Left lung (tissue), 10 donors: ENCODE measurements around the gene C1orf198. TPM values are rescaled to one million over a fixed set of nuclear protein-coding genes. Genes with fewer than 3 reads are reported as not detected.
A peak's percentile ranks its signal among the peaks of the same experiment; 100 is the strongest.

Experiments used
- ATAC-seq: fragments of 200-7000 bp; cut with Tn5 transposase; one replicate; pipeline ENCODE4 v1.9.1; 2020; ENCODE audit warnings: moderate library complexity
- DNase-seq, 4 donors: peaks; one replicate each; pipeline ENCODE4 v3.0.0-alpha.2; 2013 to 2020
- H3K27ac ChIP-seq, 2 donors: fragments of 200-600 bp; sonication (generic) in 1 of 2; one replicate each; pipeline versions ENCODE4 v1.5.0 to v1.8.0; 2020 to 2021
- H3K27me3 ChIP-seq, 2 donors: fragments of 200-600 bp; sonication (generic) in 1 of 2; one replicate each; pipeline versions ENCODE4 v1.5.0 to v1.8.0; 2020 to 2021
- H3K36me3 ChIP-seq, 2 donors: fragments of 200-600 bp; sonication (generic) in 1 of 2; one replicate each; pipeline versions ENCODE4 v1.5.0 to v1.8.0; 2020 to 2021
- H3K4me1 ChIP-seq, 2 donors: fragments of 200-600 bp; one replicate each; pipeline ENCODE4 v1.8.0; 2021
- H3K4me3 ChIP-seq, 2 donors: fragments of 200-600 bp; sonication (generic) in 1 of 2; one replicate each; pipeline versions ENCODE4 v1.5.0 to v1.8.0; 2020 to 2021; ENCODE audit warnings: mild to moderate bottlenecking in 1 of 2
- H3K9me3 ChIP-seq, 2 donors: fragments of 200-600 bp; sonication (generic) in 1 of 2; one replicate each; pipeline versions ENCODE4 v1.5.0 to v1.8.0; 2020 to 2021
- CTCF ChIP-seq, 2 donors: fragments of 200-600 bp; sonication (generic) in 1 of 2; IDR thresholded peaks; one replicate each; pipeline versions ENCODE4 v1.5.0 to v1.8.0; 2021; ENCODE audit warnings: antibody characterized with exemption in 2 of 2
- intact Hi-C, 2 donors: fragments of 100-400 bp; cut with DNase I; formaldehyde crosslinking; loops; one replicate each; pipeline versions ENCODE4 v1.11.2 to v1.14.2; 2022
- polyA plus RNA-seq, 6 donors: library from polyadenylated mRNA; unstranded; fragments of 120-200 nt; gene quantifications; one replicate each; pipeline ENCODE4 v1.2.1, GENCODE V29; 2013; ENCODE audit not compliant: insufficient read length in 6 of 6
- total RNA-seq, 2 donors: library from RNA; stranded (reverse); fragmentation: NEBNext Ultra II Directional; extraction: Animal tissue kit (Norgen Biotek cat#: 25700); gene quantifications; one replicate each; pipeline ENCODE4 v1.2.1, GENCODE V29; 2021
- donor health status: DM: no; HTN: yes; CAD: no.
- donor health status: DM: no; HTN: no; CAD: no.

The C1orf198 gene
- total and polyA plus RNA-seq, 8 donors = 36.2 to 116 (median 78.3) TPM

DNA sequence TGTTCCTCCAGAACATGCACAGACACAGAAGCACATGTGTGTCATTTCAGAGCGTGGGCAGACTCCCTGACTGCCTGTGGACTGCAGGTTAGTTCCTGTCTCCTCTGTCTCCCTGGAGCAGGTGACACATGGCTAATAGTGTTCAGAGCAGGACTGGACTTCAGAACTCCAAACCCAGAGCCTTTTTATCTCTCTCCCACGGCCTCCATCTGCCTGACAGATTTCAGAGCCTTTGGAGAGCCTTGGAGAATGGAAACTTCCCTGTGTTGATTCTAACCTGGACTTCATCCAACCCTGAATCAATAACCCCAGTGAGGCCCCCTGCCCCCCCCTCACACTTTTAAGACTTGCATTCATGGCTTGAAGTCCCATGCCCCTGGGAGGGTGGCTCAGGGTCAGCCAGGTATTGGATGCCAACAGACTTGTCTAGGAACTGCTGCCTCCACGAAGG lies 44.4 kb downstream of the C1orf198 start:
- Histone ChIP-seq H3K4me1 (peaks cover 11 to 12% of the 10 kb centered on the region in 2 donors), H3K27ac (no peak overlapping the region), H3K36me3 (no peaks in the 10 kb centered on the region), H3K27me3 (no peaks in the 10 kb centered on the region), H3K4me3 (no peak overlapping the region), H3K9me3 (no peaks in the 10 kb centered on the region)
- intact Hi-C loops = no loop called here
- no peak for DNase-seq
- ATAC-seq = no peak
- TF ChIP-seq CTCF (IDR thresholded peaks at IDR 0.05) = no peak

DNA sequence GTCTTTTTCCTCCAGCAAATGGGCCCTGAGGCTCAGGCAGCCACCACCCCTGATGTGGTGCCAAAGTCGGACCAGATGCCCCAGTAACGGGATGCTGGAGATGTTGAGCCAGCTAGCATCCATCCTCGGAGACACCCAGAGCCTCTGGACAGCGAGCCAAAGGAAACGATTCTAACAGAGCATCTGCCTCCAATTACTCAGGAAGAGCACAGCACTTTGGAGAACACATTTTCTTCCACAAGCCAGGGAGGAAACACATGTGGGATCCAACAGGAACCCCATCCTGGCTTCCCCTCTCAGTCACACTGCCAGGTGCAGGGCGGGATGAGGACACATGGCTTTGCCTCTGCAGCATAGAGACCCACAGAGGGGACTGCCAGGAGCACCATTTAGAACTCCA lies 44.9 kb downstream of the C1orf198 start:
- no peaks in the 10 kb centered on the region for H3K36me3 ChIP-seq
- DNase-seq = no peak
- no peak overlapping the region for H3K27ac ChIP-seq
- H3K4me1 ChIP-seq = peaks cover 11 to 12% of the 10 kb centered on the region in 2 donors
- H3K4me3 ChIP-seq = no peak overlapping the region
- no peak for TF ChIP-seq CTCF (IDR thresholded peaks at IDR 0.05)
- no peaks in the 10 kb centered on the region for H3K27me3 ChIP-seq
- intact Hi-C loops = no loop called here
- no peak for ATAC-seq
- no peaks in the 10 kb centered on the region for H3K9me3 ChIP-seq

DNA sequence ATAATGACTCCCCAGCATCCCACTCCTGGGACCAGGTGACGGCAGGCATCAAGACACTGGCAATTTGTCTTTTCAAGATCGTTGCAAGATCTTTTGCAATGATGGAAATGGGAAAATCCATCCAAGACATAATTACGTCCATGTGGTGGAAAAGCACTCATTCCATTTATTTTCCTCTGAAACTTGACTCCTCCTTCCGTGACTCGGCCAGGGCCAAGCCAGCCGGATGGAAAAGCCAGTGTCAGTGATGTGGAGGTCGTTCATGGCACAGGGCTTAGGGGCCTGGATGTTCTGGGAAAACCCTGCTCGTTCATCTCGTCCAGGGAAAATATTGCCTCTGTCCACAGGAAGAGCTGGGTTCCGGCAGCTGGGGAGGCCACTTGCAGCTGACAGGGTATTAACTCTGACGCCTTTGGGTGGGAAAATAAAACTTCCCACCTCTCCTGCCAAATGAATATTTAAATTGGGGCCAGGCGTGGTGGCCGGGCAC lies 46.2 kb downstream of the C1orf198 start:
- H3K4me1 ChIP-seq = peaks cover 11 to 12% of the 10 kb centered on the region in 2 donors
- intact Hi-C loops = no loop called here

DNA sequence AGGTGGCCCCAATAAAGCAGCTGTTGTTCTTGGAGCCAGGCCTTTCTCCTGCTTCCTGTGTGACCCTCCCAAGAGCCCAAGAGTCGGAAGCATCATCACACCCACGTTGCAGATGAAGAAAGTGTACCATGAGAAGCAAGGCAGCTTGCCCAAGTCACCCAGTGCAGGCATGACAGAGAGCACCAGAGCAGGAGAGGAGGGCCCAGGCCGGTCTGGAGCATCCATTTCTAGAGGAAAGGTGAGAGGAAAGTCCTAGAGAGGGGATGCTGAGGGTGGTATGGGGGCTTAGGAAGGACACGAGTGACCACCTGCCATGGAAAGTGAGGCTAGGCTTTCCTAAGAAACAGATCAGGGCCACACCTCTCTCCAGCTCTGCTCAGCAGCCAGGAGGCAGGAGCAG lies 47.0 kb downstream of the C1orf198 start:
- no peak overlapping the region for H3K4me3 ChIP-seq
- H3K27ac ChIP-seq = no peak overlapping the region
- H3K4me1 ChIP-seq = peaks cover 11 to 12% of the 10 kb centered on the region in 2 donors
- H3K9me3 ChIP-seq = no peaks in the 10 kb centered on the region
- H3K27me3 ChIP-seq = no peaks in the 10 kb centered on the region
- no peak for ATAC-seq
- DNase-seq = no peak
- no peaks in the 10 kb centered on the region for H3K36me3 ChIP-seq
- TF ChIP-seq CTCF (IDR thresholded peaks at IDR 0.05) = no peak
- intact Hi-C loops = no loop called here

More for the DNA sequence above, 46.2 kb downstream of the C1orf198 start:
- Histone ChIP-seq H3K27me3 (no peaks in the 10 kb centered on the region), H3K27ac (no peak overlapping the region), H3K36me3 (no peaks in the 10 kb centered on the region), H3K4me3 (no peak overlapping the region), H3K9me3 (no peaks in the 10 kb centered on the region)
- no peak for TF ChIP-seq CTCF (IDR thresholded peaks at IDR 0.05)
- DNase-seq (no peak), ATAC-seq (peak; percentile 6)

GRCh38 chr1:230820568-230820967 lies 47.8 kb downstream of the C1orf198 start:
- no peak overlapping the region for H3K4me3 ChIP-seq
- no peaks in the 10 kb centered on the region for H3K9me3 ChIP-seq
- no peak overlapping the region for H3K27ac ChIP-seq
- H3K36me3 ChIP-seq = no peaks in the 10 kb centered on the region
- no peak for TF ChIP-seq CTCF (IDR thresholded peaks at IDR 0.05)
- no peak for DNase-seq
- peaks cover 11% of the 10 kb centered on the region in 2 donors for H3K4me1 ChIP-seq
- intact Hi-C loops = no loop called here
- no peak for ATAC-seq
- no peaks in the 10 kb centered on the region for H3K27me3 ChIP-seq
